Left ventricle myocardium inferior (tissue), 1 donor: ENCODE results near the gene HIVEP2. TPM values are rescaled to one million over a fixed set of nuclear protein-coding genes. Genes with fewer than 3 reads are reported as not detected.

Experiments
- DNase-seq: peaks from one replicate; pipeline ENCODE4 v3.0.0-alpha.2; 2020
- H3K27ac ChIP-seq: fragments of 200-600 bp; replicated peaks from 2 replicates; pipeline ENCODE4 v1.8.0; 2021
- H3K27me3 ChIP-seq: fragments of 200-600 bp; 2 replicates; pipeline ENCODE4 v1.8.0; 2021; ENCODE audit warnings: low read depth
- H3K36me3 ChIP-seq: fragments of 200-600 bp; 2 replicates; pipeline ENCODE4 v1.8.0; 2021
- H3K4me1 ChIP-seq: fragments of 200-600 bp; 2 replicates; pipeline ENCODE4 v1.8.0; 2021
- H3K4me3 ChIP-seq: fragments of 200-600 bp; 2 replicates; pipeline ENCODE4 v1.8.0; 2021; ENCODE audit warnings: mild to moderate bottlenecking, moderate library complexity
- H3K9me3 ChIP-seq: fragments of 200-600 bp; replicated peaks from 2 replicates; pipeline ENCODE4 v1.8.0; 2021
- CTCF ChIP-seq: fragments of 200-600 bp; IDR thresholded peaks from 2 replicates; pipeline ENCODE4 v1.8.0; 2021; ENCODE audit warnings: antibody characterized with exemption, mild to moderate bottlenecking, borderline replicate concordance
- intact Hi-C: fragments of 100-400 bp; cut with micrococcal nuclease; formaldehyde crosslinking; loops from one replicate; pipeline ENCODE4 v1.11.0; 2022
- total RNA-seq: library from RNA; stranded (reverse); fragmentation: NEBNext Ultra II Directional; extraction: Animal tissue kit (Norgen Biotek cat#: 25700); gene quantifications from one replicate; pipeline ENCODE4 v1.2.1, GENCODE V29; 2021
- donor health status: DM: no; HTN: yes; CAD: no; lungs with severe emphysema.

HIVEP2 gene
- total RNA-seq, 1 donor from 2014 or later: 16.2 TPM

GRCh38 chr6:142898927-142899895 lies 45.8 kb downstream of the HIVEP2 start:
- Histone ChIP-seq H3K36me3 (no peaks in the 10 kb centered on the region), H3K27me3 (no peaks in the 10 kb centered on the region), H3K4me3 (no peak overlapping the region), H3K9me3 (no peaks in the 10 kb centered on the region), H3K4me1 (peaks cover 48% of the 10 kb centered on the region), H3K27ac (no peak overlapping the region)
- no peak for TF ChIP-seq CTCF
- no peak for DNase-seq
- intact Hi-C loops: loop anchor here (10.0 kb wide), 1 partner anchor 46 kb away; the partner anchor contains the start of gene HIVEP2

- intact Hi-C loops: loop anchor here (10.0 kb wide), 1 partner anchor 47 kb away; the partner anchor contains the start of gene HIVEP2
- Histone ChIP-seq H3K36me3 (no peaks in the 10 kb centered on the region), H3K9me3 (no peaks in the 10 kb centered on the region), H3K4me3 (no peak overlapping the region), H3K4me1 (peaks cover 49% of the 10 kb centered on the region), H3K27ac (no peak overlapping the region), H3K27me3 (no peaks in the 10 kb centered on the region)
- DNase-seq: no peak
- TF ChIP-seq CTCF: no peak
These were observed 47.3 kb downstream of the HIVEP2 start for GRCh38 chr6:142897659-142898058.

- peaks cover 49% of the 10 kb centered on the region for H3K4me1 ChIP-seq
- H3K9me3 ChIP-seq: no peaks in the 10 kb centered on the region
- no peaks in the 10 kb centered on the region for H3K27me3 ChIP-seq
- intact Hi-C loops: loop anchor here (10.0 kb wide), 1 partner anchor 48 kb away; the partner anchor contains the start of gene HIVEP2
- H3K4me3 ChIP-seq: no peak overlapping the region
- H3K36me3 ChIP-seq: no peaks in the 10 kb centered on the region
- no peak overlapping the region for H3K27ac ChIP-seq
- no peak for DNase-seq
- no peak for TF ChIP-seq CTCF
These were observed 48.2 kb downstream of the HIVEP2 start for GRCh38 chr6:142896732-142897131.

GRCh38 chr6:142893088-142893487 lies 51.9 kb downstream of the HIVEP2 start:
- H3K27ac ChIP-seq: no peak overlapping the region
- intact Hi-C loops: loop anchor here (10.0 kb wide), 1 partner anchor 52 kb away; the partner anchor contains the start of gene HIVEP2
- no peaks in the 10 kb centered on the region for H3K9me3 ChIP-seq
- H3K27me3 ChIP-seq: no peaks in the 10 kb centered on the region
- peaks cover 25% of the 10 kb centered on the region for H3K4me1 ChIP-seq
- TF ChIP-seq CTCF: no peak
- no peaks in the 10 kb centered on the region for H3K36me3 ChIP-seq
- DNase-seq: no peak
- no peak overlapping the region for H3K4me3 ChIP-seq

- no peak for TF ChIP-seq CTCF
- no peak overlapping the region for H3K27ac ChIP-seq
- no peak for DNase-seq
- no peaks in the 10 kb centered on the region for H3K9me3 ChIP-seq
- no peaks in the 10 kb centered on the region for H3K27me3 ChIP-seq
- intact Hi-C loops: loop anchor here (10.0 kb wide), 1 partner anchor 52 kb away; the partner anchor contains the start of gene HIVEP2
- no peak overlapping the region for H3K4me3 ChIP-seq
- H3K36me3 ChIP-seq: no peaks in the 10 kb centered on the region
- H3K4me1 ChIP-seq: peaks cover 27% of the 10 kb centered on the region
These were observed 52.5 kb downstream of the HIVEP2 start for GRCh38 chr6:142892254-142893021.
